GM20000 (cell line): Measurements from ENCODE around the gene GSS.

Experiments used
- DNase-seq: peaks from one replicate; pipeline ENCODE4 v3.0.0; 2012; ENCODE audit warnings: low spot score
- CTCF ChIP-seq: IDR thresholded peaks from 2 replicates; pipeline ENCODE4 v1.5.1; 2012; ENCODE audit warnings: mild to moderate bottlenecking, control low read depth; ENCODE audit errors: extremely low read depth, missing control alignments

Gene GSS

GRCh38 chr20:34895465-34895864 lies 60.1 kb downstream of the GSS start:
- TF ChIP-seq CTCF: no peak
- no peak for DNase-seq

- no peak for DNase-seq
- no peak for TF ChIP-seq CTCF
These were observed 60.9 kb downstream of the GSS start for GRCh38 chr20:34894723-34895122.

GRCh38 chr20:34892671-34893070 lies 62.9 kb downstream of the GSS start:
- TF ChIP-seq CTCF: no peak
- no peak for DNase-seq

GRCh38 chr20:34891166-34892062 lies 64.2 kb downstream of the GSS start:
- no peak for DNase-seq
- TF ChIP-seq CTCF: no peak

- no peak for DNase-seq
- TF ChIP-seq CTCF: no peak
These were observed 67.1 kb downstream of the GSS start for GRCh38 chr20:34888468-34888867.

- no peak for TF ChIP-seq CTCF
- peak; percentile 22 for DNase-seq
These were observed 68.6 kb downstream of the GSS start for GRCh38 chr20:34887023-34887422.

GRCh38 chr20:34886122-34886521 lies 69.5 kb downstream of the GSS start:
- no peak for DNase-seq
- TF ChIP-seq CTCF: no peak
